IMR-90 (cell line): Measurements from ENCODE around the gene WWC2. TPM values are rescaled to one million over a fixed set of nuclear protein-coding genes. Genes with fewer than 3 reads are reported as not detected.

Experiments
- ATAC-seq: fragments of 200-7000 bp; cut with Tn5 transposase; 2 replicates; pipeline ENCODE4 v1.9.1; 2020; ENCODE audit warnings: low read depth, mild to moderate bottlenecking, moderate library complexity
- BruUV-seq: library from RNA; stranded (reverse); fragments of 400-500 nt; replicated peaks from 2 replicates; lab custom pipeline; 2021; lab: Mats Ljungman, UMichigan
- CTCF ChIA-PET: fragments of 300-600 bp; formaldehyde crosslinking; extraction: SDS; loops from one replicate; lab custom pipeline; 2021; ENCODE audit warnings: antibody characterized with exemption; lab: Yijun Ruan, JAX
- POLR2A ChIA-PET: fragments of 300-600 bp; sonication (Branson Sonifier 250); formaldehyde crosslinking; loops from one replicate; lab custom pipeline; 2022; ENCODE audit warnings: antibody characterized with exemption; ENCODE audit not compliant: unreplicated experiment; lab: Charles Lee
- DNase-seq: peaks from one replicate; pipeline ENCODE4 v3.0.0; 2013
- H2AFZ ChIP-seq: replicated peaks from 2 replicates; pipeline ENCODE3; 2013; ENCODE audit warnings: low read length, mild to moderate bottlenecking; ENCODE audit not compliant: poor library complexity
- H2AK5ac ChIP-seq: 2 replicates; pipeline ENCODE4 v1.6.1; 2013; ENCODE audit warnings: low read depth, low read length, inconsistent platforms
- H2AK9ac ChIP-seq: replicated peaks from 2 replicates; pipeline ENCODE3; 2013; ENCODE audit warnings: mild to moderate bottlenecking, low read depth, low read length, moderate library complexity; ENCODE audit not compliant: poor library complexity
- H2BK120ac ChIP-seq: 2 replicates; pipeline ENCODE4 v1.6.1; 2013; ENCODE audit warnings: low read depth, low read length, inconsistent platforms
- H2BK15ac ChIP-seq: 3 replicates; pipeline ENCODE4 v1.6.1; 2013; ENCODE audit warnings: low read depth, low read length, inconsistent platforms
- H2BK20ac ChIP-seq: 2 replicates; pipeline ENCODE4 v1.6.1; 2013; ENCODE audit warnings: low read depth, mild to moderate bottlenecking, inconsistent platforms, low read length, moderate library complexity
- H2BK5ac ChIP-seq: 2 replicates; pipeline ENCODE4 v1.6.1; 2013; ENCODE audit warnings: mild to moderate bottlenecking, low read depth, low read length, inconsistent platforms; ENCODE audit not compliant: poor library complexity, severe bottlenecking
- H3K14ac ChIP-seq: replicated peaks from 2 replicates; pipeline ENCODE4 v1.6.1; 2013; ENCODE audit warnings: low read depth, low read length, inconsistent platforms
- H3K18ac ChIP-seq: 2 replicates; pipeline ENCODE4 v1.6.1; 2013; ENCODE audit warnings: low read depth, low read length, control low read depth
- H3K23ac ChIP-seq: 2 replicates; pipeline ENCODE4 v1.6.1; 2013; ENCODE audit warnings: low read depth, low read length, inconsistent platforms
- H3K27ac ChIP-seq: 2 replicates; pipeline ENCODE4 v1.5.1; 2013; ENCODE audit warnings: mild to moderate bottlenecking, control low read depth, low read length; ENCODE audit not compliant: insufficient read depth
- H3K27me3 ChIP-seq: 2 replicates; pipeline ENCODE4 v1.6.1; 2013; ENCODE audit warnings: low read length; ENCODE audit not compliant: control insufficient read depth, insufficient read depth
- H3K36me3 ChIP-seq: 2 replicates; pipeline ENCODE4 v1.6.1; 2013; ENCODE audit warnings: low read length, mixed read lengths; ENCODE audit not compliant: control insufficient read depth, insufficient read depth
- H3K4ac ChIP-seq: 2 replicates; pipeline ENCODE4 v1.6.1; 2013; ENCODE audit warnings: low read depth, low read length, inconsistent platforms
- H3K4me1 ChIP-seq: 2 replicates; pipeline ENCODE4 v1.6.1; 2013; ENCODE audit warnings: low read length, mixed read lengths; ENCODE audit not compliant: control insufficient read depth, insufficient read depth
- H3K4me2 ChIP-seq: 2 replicates; pipeline ENCODE4 v1.6.1; 2013; ENCODE audit warnings: low read depth, mild to moderate bottlenecking, control low read depth, low read length, moderate library complexity
- H3K4me3 ChIP-seq: 2 replicates; pipeline ENCODE4 v1.5.1; 2013; ENCODE audit warnings: low read depth, mild to moderate bottlenecking, control low read depth, low read length, moderate library complexity; ENCODE audit not compliant: insufficient read depth
- H3K56ac ChIP-seq: 2 replicates; pipeline ENCODE4 v1.6.1; 2013; ENCODE audit warnings: low read length, inconsistent platforms; ENCODE audit not compliant: insufficient read depth; ENCODE audit errors: extremely low read depth
- H3K79me1 ChIP-seq, 2 experiments: 2 replicates each; pipeline ENCODE4 v1.6.1; 2013; ENCODE audit warnings: low read length in 2 of 2, inconsistent platforms in 1 of 2, low read depth in 1 of 2
- H3K9ac ChIP-seq: 2 replicates; pipeline ENCODE4 v1.6.1; 2013; ENCODE audit warnings: low read depth, low read length, control low read depth
- H3K9me1 ChIP-seq: 2 replicates; pipeline ENCODE4 v1.6.1; 2013; ENCODE audit warnings: low read length, inconsistent platforms; ENCODE audit not compliant: insufficient read depth
- H3K9me3 ChIP-seq: 2 replicates; pipeline ENCODE4 v1.6.1; 2013; ENCODE audit warnings: low read length; ENCODE audit not compliant: control insufficient read depth, insufficient read depth
- H4K20me1 ChIP-seq: 2 replicates; pipeline ENCODE4 v1.6.1; 2013; ENCODE audit warnings: low read length, inconsistent platforms; ENCODE audit not compliant: insufficient read depth
- H4K5ac ChIP-seq: 2 replicates; pipeline ENCODE4 v1.6.1; 2013; ENCODE audit warnings: mild to moderate bottlenecking, low read depth, low read length, control low read depth
- H4K8ac ChIP-seq, 2 experiments: 2 replicates each; pipeline ENCODE4 v1.6.1; 2013; ENCODE audit warnings: low read depth in 2 of 2, low read length in 2 of 2, control low read depth in 1 of 2, inconsistent platforms in 1 of 2
- H4K91ac ChIP-seq: 2 replicates; pipeline ENCODE4 v1.6.1; 2013; ENCODE audit warnings: low read depth, low read length, inconsistent platforms; ENCODE audit not compliant: insufficient read depth
- MAFK ChIP-seq: IDR thresholded peaks from 2 replicates; pipeline ENCODE4 v1.6.1; 2012; ENCODE audit warnings: low read depth, low read length, improper control_type of control experiment
- WGBS, 2 experiments: methylation state at CpG; one replicate each; pipeline versions ENCODE4 v1.1.5 to v1.1.7; 2013; ENCODE audit warnings: missing lambda C conversion rate in 2 of 2; ENCODE audit not compliant: insufficient read length in 1 of 2; ENCODE audit errors: extremely low coverage in 2 of 2; 5-methylcytosine and 5-hydroxymethylcytosine counted together
- dilution Hi-C: fragments of 300-500 bp; cut with HindIII; formaldehyde crosslinking; loops from one replicate; pipeline ENCODE4 v1.14.3; 2018; ENCODE audit warnings: low sequenced_read_pairs; ENCODE audit not compliant: unreplicated experiment
- in situ Hi-C: fragments of 300-500 bp; cut with MboI; formaldehyde crosslinking; loops from 3 replicates; pipeline ENCODE4 v1.14.3; 2019; ENCODE audit warnings: low sequenced_read_pairs, inconsistent platforms, mixed read lengths
- intact Hi-C: fragments of 100-400 bp; cut with micrococcal nuclease; formaldehyde crosslinking; loops from 2 replicates; pipeline ENCODE4 v1.10.0; 2022
- polyA plus RNA-seq, 3 experiments: library from polyadenylated mRNA; depleted of rRNA; stranded (reverse); fragments of >200 nt; gene quantifications; 2 replicates each; pipeline ENCODE4 v1.2.3, GENCODE V29; 2012; ENCODE audit warnings: low replicate concordance in 1 of 3
- total RNA-seq: library from RNA; depleted of rRNA; stranded (reverse); fragments of >200 nt; gene quantifications from 2 replicates; pipeline ENCODE4 v1.2.3, GENCODE V29; 2012
- TF ChIP-seq, protein P1 (sequence below): fragments of 150-350 bp; IDR thresholded peaks from 2 replicates; pipeline ENCODE4 v1.6.1; 2017; ENCODE audit warnings: mild to moderate bottlenecking, antibody characterized with exemption, low read length, low read depth

Gene WWC2
- total and polyA plus RNA-seq, 2 of the 4 experiments (the other 2 are of a cell fraction), result 26.6 to 27.4 TPM

DNA sequence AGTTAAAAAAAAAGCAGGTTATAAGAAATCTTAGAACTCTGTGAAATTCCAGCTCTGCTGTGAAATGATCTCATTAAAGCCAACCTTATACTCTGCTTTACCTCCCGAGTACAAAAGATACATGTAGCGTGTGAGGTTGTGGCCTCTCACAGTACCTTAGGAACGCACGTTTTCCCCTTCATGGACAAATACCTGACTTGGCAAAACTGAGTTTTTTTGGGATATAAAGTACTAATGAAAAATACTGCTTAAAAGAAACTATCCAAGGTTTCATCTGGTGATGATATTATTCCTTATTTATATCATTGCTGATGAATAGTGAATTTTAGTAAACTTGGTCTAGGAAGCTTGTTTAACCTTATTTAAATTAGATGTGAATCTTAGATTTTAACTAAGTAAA is 48.9 kb downstream of the WWC2 start:
- Histone ChIP-seq H3K14ac (no peak overlapping the region), H2AK5ac (no peak overlapping the region), H2BK120ac (no peak overlapping the region), H4K20me1 (peaks cover 48% of the 10 kb centered on the region), H3K9ac (no peak overlapping the region), H2AK9ac (no peak overlapping the region), H3K36me3 (no peaks in the 10 kb centered on the region), H3K23ac (0 out of 2 replicates have a peak overlapping the region, but pooled peaks have one; percentile 24), H2BK5ac (no peak overlapping the region), H3K27ac (no peak overlapping the region), H3K4me3 (no peak overlapping the region), H2AFZ (no peak overlapping the region), H4K91ac (no peak overlapping the region), H3K79me1 (peaks cover 31 to 58% of the 10 kb centered on the region in 2 experiments), H3K9me1 (peaks cover 5% of the 10 kb centered on the region; the same call in 1 of the 2 replicates), H2BK20ac (no peak overlapping the region), H3K4ac (no peak overlapping the region), H4K8ac (no peak overlapping the region; a peak in 1 of 4 replicates), H3K4me2 (no peak overlapping the region), H2BK15ac (no peak overlapping the region), H3K56ac (no peak overlapping the region), H3K27me3 (no peaks in the 10 kb centered on the region), H3K18ac (no peak overlapping the region), H3K9me3 (no peaks in the 10 kb centered on the region), H4K5ac (no peak overlapping the region), H3K4me1 (peaks cover 6% of the 10 kb centered on the region)
- no TSS peak for BruUV-seq
- WGBS, 2 experiments, result no CpG with 5 or more reads among the region's 4 CpGs
- ChIA-PET CTCF (interaction anchor here (0.8 to 1.5 kb wide), 3 partner anchors 28 to 210 kb away, joined by 3 to 5 read pairs (median 4); no protein-coding TSS in a partner anchor), POLR2A (no interaction called here)
- intact Hi-C loops (no loop called here), in situ Hi-C loops (no loop called here), dilution Hi-C loops (no loop called here)
- DNase-seq (no peak), ATAC-seq (no peak)
- TF ChIP-seq, protein P1, sequence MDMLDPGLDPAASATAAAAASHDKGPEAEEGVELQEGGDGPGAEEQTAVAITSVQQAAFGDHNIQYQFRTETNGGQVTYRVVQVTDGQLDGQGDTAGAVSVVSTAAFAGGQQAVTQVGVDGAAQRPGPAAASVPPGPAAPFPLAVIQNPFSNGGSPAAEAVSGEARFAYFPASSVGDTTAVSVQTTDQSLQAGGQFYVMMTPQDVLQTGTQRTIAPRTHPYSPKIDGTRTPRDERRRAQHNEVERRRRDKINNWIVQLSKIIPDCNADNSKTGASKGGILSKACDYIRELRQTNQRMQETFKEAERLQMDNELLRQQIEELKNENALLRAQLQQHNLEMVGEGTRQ, result no peak
- TF ChIP-seq MAFK, result peak; percentile 67
